SW480 (cell line): Measurements from ENCODE around the gene C2orf80.
"Not testable (repeated sequence)": the region's sequence is repeated elsewhere in the genome, so short reads cannot be mapped to it uniquely, and the experiment has no call there.

Experiments used
- DNase-seq: peaks from one replicate; pipeline ENCODE4 v3.0.0-alpha.2; 2016; ENCODE audit warnings: low spot score

The C2orf80 gene

DNA sequence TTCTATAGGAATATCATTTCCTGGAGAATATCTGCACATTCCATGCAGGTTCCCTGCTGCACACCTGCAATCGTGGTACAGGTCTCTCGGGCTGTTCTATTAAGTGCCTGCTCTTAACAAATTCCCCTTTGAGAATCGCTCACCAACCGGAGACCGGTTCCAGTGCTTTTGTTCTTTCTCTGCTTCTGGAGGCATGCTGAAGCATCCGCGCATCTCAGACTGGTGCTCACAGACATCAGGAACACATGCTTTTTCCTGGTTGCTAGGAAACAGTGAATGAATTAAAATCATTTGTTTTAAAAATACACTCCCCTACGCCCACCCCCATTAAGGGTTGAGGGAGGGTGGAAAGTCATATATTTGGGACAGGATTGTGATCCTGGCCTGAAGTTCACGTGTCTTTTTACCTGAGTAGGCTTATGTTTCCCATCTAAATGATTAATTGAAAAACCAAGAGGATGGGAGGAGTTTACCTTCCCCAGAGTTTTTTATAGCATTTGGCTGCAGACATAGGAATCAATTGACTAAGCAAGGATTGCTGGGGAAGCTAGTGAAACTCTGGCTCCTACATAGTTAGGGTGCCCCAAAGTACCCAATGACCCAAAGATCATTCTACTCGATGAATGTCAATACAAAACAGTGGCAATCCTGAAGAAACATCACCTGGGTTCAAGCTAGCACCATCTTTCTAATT is at the start of gene C2orf80:
Gene C2orf80 (minus strand): TSS at position 221 of the 694 bp plus-strand sequence. CDS start 3,044 bp downstream, outside the sequence.
- DNase-seq, result no peak

DNA sequence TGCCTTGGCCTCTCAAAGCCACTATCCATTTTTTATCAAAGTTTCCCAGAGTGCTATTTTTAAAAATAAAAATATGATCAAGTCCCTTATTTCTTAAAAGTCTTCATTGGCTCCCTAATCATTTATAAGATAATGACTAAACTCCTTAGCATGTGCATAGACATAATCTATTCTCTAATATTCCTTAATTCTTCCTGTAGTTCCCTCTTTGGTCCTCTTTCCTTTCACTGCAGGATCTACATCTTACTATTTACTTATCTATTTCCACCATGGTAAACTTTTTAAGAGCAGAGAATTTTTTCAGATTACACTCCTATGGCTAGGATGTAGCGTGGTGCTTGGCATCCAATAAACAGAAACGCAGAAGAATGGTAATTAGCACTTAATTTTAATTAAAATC is 46.0 kb upstream of the C2orf80 start:
- DNase-seq, result no peak

DNA sequence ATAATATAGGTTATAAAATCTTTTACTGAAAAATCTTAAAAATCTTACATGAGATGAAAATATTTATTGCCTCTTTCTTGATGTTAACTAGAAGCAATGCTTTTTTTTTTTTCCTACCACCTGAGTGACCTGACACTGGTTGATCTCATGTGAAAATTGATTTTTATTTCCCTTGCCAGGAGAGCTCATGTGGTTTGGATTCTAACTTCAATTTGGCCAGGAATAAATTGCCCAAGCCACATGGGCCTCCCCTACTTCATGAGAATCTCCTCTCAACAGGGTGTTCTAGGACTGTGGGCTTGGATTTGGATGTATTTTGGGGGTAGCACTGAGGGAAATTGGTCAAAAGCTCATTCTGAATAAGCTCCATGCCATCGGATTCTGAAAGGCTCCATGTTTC is 45.0 kb upstream of the C2orf80 start:
- no peak for DNase-seq

DNA sequence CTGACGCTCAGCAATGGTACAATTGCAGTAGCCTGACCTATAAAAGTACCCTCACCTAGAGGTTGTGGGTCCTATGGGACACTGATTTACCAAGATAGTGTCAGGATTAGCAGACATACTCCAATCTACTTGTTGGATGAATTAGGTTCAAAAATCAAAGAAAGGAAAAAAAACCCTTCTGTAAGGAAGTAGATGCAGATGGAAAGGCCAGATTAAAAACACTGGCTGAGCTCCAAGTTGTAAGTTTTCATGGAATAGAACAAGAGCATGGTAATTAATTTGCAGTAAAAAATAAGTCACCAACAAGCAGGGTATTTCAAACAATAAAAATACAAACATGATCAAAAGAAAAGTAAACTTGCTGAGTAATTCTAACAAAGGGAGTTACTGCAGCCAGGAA is 38.6 kb upstream of the C2orf80 start:
- no peak for DNase-seq

DNA sequence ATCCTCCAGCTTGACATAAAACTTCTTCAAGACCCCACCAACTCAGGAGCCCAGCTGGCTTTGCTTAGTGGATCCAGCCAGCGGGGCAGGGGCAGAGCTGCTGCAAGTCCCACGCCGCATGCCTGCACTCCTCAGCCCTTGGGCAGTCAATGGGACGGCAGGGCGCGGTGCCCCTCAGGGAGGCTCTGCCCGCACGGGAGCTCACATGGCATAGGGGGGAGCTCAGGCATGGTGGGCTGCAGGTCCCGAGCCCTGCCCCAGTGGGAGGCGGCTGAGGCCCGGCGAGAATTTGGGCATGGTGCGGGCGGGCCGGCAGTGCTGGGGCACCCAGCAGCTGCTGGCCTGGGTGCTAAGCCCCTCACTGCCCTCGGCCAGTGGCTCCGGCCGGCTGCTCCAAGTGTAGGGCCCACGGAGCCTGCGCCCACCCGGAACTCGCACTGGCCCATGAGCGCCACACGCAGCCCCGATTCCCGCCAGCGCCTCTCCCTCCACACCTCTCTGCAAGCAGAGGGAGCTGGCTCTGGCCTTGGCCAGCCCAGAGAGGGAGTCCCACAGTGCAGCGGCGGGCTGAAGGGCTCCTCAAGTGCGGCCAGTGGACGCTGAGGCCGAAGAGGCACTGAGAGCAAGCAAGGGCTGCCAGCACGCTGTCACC is 37.9 kb upstream of the C2orf80 start:
- no peak for DNase-seq

DNA sequence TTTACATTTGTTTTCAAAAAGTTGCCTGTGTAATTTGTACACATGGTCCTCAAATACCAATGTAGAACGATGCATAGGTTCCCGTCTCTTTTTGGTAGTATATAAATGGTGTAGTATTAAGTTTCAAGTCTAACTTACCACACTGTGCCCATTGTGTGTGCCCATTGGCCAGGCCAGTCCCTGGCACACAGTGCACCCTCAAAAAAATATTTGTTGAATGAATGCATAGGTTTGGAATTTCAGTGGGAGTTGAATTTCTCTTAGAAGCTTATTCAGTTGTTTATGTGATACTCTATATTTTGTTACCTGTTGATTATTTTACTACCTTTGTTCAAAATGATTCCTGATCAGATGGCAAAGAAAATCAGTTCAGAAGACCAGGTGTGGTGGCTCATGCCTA is 35.0 kb upstream of the C2orf80 start:
- no peak for DNase-seq

DNA sequence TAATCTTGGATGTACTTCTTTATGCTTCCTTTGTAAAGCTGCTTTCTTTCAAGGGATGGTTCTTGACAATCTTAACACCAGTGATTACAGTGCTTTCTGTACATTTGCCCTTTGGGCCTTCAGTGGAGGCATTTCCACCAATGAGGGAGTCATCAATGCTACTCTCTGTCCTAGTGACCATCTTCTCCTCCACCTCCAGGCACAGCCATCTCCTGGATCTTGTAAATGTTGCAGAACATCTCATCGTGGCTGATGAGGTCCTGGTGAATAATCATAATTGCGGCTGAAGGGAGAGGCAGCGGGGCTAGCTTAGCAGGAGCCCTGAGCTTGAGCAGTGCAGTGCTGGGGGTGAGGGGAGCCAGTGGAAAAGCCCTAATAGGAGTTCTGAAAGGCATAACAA is 32.5 kb upstream of the C2orf80 start:
- DNase-seq, result no peak

DNA sequence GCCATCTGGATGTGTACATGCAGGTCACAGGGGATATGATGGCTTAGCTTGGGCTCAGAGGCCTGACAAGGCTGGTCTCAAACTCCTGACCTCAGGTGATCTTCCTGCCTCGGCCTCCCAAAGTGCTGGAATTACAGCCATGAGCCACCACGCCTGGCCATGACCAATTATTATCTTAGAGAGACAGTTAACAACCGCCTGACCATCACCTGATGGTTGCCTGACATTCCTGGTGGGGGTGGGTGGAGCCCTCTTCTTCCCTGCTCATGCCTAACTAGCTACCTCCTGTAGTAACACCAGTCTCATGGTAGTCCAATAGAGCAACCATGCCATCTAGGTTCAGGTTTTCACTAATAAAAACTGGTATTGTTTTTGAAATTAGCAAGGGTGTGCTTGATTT is 32.0 kb upstream of the C2orf80 start:
- not testable (repeated sequence) for DNase-seq

DNA sequence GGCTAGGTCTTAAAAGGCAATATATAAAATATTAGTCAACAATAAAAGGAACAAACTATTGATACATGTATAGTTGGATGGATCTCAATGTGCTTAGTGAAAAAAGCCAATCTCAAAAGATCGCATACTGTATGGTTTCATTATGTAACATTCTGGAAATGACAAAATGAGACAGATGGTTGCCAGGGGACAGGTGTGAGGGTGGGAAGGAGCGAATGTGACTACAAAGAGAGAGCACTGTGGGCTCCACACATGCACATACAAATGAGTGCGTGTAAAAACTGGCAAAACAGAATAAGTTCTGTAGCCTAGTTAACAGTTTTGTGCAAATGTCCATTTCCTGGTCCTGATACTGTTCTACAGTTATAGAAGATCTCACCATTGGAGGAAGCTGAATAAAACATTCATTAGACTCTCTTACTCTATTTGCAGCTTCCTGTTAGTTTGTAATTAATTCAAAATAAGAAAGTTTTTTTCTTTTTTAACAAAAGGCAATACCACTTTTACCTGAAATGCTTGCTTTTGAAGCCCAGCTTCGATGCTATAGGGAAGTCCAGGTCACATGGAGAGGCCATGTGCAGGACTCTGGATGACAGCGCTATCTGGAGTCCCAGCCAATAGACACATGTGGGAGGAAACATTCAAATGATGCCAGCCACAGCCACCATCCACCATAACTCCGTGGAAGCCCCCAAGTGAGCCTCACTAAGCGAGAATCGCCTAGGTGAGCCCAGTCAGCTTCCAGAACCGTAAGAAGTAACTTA is 21.0 kb upstream of the C2orf80 start:
- no peak for DNase-seq

DNA sequence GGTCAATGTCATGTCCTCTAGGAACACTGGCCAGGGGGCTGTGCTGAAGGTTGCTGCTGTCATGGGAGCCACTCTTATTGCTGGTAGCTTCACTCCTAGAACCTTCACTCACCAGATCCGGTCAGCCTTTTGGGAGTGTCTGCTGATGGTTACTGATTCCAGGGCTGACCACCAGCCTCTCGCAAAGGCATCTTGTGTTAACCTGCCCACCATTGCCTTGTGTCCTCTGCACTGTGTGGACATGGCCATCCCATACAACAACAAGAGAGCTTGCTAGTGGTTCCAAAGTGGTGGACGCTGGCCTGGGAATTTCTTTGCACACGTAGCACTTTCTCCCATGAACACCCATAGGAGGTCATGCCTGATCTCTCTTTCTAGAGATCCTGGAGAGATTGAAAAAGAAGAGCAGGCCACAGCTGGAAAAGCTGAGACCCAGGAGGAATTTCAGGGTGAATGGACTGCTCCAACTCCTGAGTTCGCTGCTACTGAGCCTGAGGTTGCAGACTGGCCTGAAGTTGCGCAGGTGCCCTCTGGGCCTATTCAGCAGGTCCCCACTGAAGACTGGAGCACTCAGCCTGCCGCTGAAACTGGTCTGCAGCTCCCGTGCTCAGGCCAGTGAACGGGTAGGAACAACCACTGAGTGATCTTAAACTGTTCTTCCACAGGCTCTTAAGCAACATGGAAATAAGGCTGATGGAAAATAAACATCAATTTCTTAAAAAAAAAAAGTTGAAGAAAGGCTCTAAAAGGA is 18.7 kb upstream of the C2orf80 start:
- no peak for DNase-seq

DNA sequence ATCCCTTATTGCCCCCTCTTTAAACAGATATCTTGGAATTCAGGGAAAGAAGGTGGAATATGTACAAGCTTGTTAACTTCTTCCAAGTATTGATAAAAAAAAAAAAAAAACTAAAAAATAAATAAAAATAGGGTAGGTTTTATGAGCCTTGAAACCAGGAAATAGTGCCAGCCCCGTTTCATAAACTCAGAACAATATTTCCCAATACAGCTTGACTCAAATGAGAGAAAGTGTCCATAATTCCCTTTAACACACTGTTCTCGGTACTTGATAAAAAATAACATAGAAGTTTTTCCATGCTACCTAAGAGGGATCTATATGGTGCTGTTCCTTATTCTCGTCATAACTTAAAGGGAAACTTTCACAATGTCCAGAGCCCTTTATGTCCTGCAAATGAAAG is 17.9 kb upstream of the C2orf80 start:
- DNase-seq, result no peak

DNA sequence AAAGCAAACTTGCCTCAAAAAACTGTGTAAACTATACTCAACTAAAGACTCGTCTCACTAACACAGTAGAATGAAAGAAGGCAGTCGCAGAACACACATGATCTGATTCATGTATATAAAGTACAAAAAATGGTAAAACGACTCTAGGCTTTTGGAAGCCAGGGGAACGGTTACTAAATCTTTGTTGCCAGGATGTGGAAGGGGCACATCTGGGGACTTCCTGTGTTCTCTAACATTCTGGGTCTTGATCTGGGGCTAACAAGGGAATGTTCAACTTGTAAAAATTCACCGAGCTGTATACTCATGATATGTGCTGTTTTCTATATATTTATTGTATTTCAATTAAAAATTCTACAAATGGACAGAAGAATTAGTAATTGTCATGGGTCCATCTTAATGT is 14.3 kb upstream of the C2orf80 start:
- no peak for DNase-seq

DNA sequence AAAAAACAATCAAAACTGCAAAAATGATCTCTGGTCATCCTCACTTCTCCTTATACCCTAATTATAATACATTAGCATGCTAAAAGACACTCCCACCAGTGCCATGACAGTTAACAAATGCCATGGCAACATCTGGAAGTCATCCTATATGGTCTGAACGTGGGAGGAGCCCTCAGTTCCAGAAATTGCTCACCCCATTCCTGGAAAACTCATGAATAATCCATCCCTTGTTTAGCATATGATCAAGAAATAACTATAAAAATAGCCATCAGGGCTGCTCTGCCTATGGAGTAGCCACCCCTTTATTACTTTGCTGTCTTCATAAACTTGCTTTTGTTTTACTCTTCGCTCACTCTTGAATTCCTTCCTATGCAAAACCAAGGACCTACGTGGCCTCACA is 5.7 kb upstream of the C2orf80 start:
- DNase-seq, result no peak

DNA sequence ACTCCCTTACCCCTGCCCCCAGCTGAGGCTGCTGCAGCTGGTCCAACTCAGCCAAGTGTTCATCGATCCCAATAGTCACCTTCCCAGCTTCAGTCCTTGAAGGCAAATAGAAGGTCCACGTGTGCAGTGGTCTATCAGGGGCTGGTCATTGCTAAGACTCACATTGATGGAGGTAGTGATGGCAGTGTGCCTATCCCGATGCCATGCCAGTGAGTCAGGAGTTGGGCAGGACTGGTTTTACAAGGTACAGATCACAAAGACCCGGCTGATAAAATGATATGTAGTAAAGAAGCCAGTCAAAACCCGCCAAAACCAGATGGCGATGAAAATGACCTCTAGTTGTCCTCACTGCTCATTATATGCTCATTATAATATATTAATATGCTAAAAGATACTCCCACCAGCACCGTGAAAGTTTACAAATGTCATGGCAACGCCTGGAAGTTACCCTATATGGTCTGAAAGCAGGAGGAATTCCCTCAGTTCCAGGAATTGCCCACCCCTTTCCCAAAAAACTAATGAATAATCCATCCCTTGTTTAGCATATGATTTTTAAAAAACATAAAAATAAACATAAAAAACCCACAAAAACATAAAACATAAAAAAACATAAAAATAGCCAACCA is 2.9 kb upstream of the C2orf80 start:
- DNase-seq, result no peak

DNA sequence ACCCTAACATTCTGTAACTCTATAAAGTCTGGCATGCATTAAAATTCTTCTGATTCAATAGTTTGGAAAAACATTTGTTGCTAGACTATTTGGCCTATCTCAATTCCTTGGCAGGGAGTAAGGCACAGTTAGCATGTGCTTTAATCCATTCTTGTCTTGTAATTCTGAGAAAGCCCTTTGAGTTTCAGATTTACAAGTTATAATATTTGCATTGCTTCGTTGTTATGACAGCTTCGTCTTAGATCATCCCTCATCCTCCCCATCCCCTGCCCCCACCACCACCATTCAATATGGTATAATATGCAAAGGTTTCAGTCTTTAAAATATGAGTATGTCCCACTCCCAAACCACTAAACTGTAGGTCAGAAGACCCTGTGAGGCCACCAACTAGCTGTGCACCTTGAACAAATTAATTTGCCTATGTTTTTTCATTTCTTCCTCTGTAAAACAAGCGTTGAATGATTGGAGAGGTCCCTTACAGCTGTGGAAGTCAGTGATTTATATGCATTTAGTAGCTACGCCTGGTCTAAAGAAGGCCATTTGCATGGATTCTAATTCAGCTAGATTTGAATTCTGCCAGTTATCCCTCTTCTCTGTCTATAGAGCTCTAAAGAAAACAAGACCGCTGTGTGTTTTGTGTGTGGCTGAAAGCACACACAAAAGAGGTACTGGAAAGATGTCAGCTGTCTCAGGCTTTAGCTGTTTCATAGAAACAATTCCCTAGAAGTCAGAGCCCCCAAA is 591 bp downstream of the C2orf80 start:
- DNase-seq, result no peak

DNA sequence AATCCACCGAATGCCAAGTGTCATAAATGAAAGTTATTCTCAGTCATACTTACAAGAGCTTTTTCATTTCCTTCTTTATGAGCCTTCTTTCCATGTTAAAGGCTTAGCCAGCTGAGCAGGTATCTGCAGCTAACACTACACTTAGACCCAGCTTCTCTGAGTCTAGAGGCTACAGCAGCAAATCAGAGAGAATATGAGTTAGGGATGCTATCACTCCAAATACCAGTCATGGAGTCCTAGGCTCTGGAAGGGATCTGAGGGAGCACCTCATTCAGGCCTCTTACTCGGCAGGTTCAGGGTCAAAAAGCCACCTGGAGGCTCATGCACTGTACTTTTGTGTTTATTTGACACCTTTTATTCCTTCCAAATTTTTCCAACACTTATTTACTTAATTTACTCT is 2.9 kb downstream of the C2orf80 start:
- DNase-seq, result no peak

DNA sequence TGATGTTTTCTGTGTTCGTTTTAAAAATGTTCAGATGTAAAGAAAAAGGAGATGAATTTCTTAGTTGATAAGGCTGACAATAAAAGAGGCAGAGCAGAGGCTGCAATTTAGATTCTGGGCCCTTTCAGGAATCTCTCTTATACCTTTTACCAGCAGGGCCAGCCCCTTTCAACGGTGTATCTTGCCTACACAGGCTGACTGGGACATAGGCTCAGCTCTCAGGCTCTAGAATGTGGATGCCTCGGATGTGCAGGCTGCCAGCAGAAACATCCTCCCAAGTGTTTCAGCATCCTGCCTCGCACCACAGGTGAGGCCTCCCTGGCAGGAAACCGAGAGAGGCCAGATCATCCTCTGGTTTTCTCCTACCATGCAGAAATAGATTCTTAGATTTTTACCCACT is 3.4 kb downstream of the C2orf80 start:
- no peak for DNase-seq

DNA sequence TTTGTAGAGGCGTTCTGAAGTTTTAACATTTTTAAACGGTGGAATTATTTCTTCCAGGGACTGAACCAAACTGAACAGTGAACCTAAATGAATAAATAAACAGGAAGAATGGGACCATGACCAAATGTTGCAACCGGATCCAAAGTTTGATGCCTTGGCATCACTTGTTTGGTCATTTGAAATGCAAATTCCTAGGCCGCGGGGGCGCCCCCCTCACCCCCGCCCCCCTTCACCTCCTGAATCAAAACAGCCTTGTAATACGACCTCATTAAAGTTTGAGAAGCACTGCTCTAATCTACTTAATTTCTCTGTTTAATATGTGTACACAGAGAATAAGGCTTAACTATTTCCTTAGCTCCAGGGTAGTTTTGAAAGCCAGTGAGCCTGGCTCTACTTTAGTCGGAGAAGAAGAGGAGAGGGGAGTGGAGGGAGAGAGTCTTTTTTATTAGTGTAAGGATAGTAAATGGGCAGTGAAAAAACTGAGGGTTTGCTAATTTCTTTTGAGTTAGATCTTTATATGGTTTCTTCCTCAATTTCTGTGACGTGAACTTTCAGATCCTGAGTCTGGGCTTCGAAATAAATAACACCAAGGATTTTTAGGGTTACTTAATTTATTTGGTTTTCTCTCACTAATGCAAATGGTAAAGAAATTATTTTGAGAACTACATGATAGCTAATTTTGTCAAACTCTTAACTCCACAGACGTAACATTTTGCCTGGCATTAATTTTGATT is 5.7 kb downstream of the C2orf80 start:
- no peak for DNase-seq

DNA sequence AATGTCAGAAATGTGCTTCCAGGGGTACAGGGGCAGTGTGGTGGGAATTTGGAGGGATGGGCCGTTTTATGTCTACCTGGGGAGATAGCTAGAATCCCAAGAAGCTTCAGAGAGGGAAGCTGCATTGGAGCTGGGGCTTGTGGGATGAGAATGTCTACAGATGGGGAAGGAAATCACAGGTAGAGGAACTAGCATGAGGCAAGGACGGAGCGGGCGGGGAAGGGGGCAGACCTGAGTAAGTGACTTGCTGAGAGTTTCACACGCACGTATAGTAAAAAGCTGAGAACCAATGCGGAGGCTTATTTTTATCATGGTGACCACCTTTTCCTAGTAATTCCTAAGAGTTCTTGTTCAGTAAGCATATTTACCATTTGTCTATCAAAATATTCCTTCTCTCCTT is 6.3 kb downstream of the C2orf80 start:
- no peak for DNase-seq

DNA sequence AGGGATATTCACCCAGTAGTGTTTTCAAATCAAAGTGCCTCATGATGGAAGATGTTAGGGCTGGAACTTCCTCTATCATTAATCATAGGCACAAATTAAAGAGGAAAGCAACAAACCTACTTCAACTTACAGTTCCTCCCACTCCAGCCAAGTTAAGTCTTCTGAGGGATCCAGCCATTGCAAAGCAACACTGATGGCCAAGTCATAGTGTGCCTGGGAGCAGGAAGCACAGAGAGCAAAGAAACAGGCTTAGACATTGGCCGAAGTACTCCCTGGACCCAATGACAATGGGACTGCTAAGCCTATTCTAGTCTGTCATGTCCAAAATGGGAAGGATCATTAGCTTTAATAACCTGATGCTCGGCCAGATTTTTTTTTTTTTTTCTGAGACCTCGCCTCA is 7.0 kb downstream of the C2orf80 start:
- no peak for DNase-seq
